ENCODE data around the gene MTARC1. TPM values are rescaled to one million over a fixed set of nuclear protein-coding genes. Genes with fewer than 3 reads are reported as not detected.

MTARC1 gene
- total RNA-seq, 1 donor from 2014 or later = 5.8 TPM

DNA sequence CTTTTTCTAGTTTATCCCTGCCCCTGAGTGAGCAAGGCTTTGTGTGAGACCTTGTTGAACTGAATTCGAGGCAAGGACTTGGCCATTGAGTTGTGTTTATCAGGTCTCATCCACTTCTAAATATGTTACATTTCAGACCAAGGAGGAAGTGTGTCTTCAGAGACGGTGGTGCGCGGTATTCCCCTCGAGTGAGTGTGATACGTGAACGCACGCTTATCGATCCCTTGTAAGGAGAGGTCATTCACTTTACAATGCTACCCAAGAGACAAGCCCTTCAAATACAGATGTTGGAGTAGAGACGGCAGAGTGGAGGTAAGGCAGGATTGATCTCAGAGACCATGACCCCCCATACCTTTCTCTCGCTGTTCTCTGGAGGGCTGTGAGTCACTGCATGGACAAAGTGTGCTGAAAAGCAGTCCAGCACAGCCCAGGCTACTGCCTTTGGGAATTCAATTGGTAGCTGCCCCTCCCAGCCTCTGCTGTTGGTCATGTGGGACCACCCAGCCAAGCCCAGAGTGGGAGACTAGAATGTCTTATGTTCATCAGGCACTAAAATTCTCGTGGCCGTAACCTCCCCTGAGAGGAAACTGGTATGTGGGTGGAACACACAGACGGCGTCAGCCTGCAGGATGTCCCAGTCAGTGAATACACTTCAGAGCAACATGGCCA is 16.3 kb upstream of the MTARC1 start:
- TF ChIP-seq, protein P1, sequence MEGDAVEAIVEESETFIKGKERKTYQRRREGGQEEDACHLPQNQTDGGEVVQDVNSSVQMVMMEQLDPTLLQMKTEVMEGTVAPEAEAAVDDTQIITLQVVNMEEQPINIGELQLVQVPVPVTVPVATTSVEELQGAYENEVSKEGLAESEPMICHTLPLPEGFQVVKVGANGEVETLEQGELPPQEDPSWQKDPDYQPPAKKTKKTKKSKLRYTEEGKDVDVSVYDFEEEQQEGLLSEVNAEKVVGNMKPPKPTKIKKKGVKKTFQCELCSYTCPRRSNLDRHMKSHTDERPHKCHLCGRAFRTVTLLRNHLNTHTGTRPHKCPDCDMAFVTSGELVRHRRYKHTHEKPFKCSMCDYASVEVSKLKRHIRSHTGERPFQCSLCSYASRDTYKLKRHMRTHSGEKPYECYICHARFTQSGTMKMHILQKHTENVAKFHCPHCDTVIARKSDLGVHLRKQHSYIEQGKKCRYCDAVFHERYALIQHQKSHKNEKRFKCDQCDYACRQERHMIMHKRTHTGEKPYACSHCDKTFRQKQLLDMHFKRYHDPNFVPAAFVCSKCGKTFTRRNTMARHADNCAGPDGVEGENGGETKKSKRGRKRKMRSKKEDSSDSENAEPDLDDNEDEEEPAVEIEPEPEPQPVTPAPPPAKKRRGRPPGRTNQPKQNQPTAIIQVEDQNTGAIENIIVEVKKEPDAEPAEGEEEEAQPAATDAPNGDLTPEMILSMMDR (IDR thresholded peaks at IDR 0.05; ENCODE audit: insufficient read depth, low read length, severe bottlenecking) = no peak
- Histone ChIP-seq H3K36me3 (ENCODE audit: control insufficient read depth, insufficient read depth, low read length) (no peaks in the 10 kb centered on the region), H3K4me3 (ENCODE audit: low read depth, low read length) (no peak overlapping the region), H3K27me3 (ENCODE audit: control insufficient read depth, insufficient read depth, low read length) (no peaks in the 10 kb centered on the region)
- DNase-seq (ENCODE audit: low read depth) (no peak), FAIRE-seq (peak; percentile 73)

DNA sequence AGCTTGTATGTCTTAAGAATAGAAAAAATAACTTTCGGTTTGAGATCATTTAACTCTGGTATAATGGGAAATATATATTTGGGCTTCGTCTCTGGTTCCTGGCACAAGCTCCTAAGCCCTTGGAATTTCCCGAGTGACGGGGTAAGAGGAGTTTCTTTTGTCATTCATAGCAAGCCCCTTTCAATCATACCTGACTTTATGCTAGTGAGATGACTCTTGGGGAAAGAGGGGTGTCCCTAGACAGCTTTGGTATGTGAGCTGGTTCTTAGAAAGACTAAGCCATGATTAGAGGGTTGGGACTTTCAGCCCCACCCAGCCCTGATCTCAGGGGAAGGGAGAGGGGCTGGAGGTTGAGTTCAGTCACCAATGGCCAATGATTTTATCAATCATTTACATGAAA is 13.9 kb upstream of the MTARC1 start:
- no peak for FAIRE-seq
- no peak overlapping the region for H3K4me3 ChIP-seq (ENCODE audit: low read depth, low read length)
- no peaks in the 10 kb centered on the region for H3K36me3 ChIP-seq (ENCODE audit: control insufficient read depth, insufficient read depth, low read length)
- H3K27me3 ChIP-seq (ENCODE audit: control insufficient read depth, insufficient read depth, low read length) = no peaks in the 10 kb centered on the region
- no peak for DNase-seq (ENCODE audit: low read depth)
- TF ChIP-seq, protein P1 (IDR thresholded peaks at IDR 0.05; ENCODE audit: insufficient read depth, low read length, severe bottlenecking) = no peak

DNA sequence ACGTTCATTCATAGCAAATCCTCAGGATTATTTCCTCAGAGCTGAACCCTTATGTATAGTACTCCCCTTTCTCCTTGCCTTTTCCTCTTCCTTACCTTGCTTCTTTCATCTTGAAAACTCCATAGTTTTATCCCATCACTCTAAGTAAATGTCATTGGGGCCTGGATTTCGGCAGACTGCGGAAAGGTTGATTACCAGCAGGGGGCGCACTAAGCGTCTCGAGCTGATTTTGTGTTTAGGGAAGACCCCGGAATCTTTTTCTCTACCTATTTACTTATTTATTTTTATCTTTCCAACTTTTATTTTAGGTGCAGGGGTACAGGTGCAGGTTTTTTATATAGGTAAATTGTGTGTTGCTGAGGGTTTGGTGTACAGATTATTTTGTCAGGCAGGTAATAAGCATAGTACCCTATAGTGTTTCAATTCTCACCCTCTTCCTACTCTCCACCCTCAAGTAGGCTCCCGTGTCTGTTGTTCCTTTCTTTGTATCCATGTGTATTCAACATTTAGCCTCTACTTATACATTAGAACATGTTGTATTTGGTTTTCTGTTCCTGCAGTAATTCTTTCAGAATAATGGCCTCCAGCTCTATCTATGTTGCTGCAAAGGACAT is 11.4 kb upstream of the MTARC1 start:
- TF ChIP-seq, protein P1 (IDR thresholded peaks at IDR 0.05; ENCODE audit: insufficient read depth, low read length, severe bottlenecking) = peak; percentile 72
- Histone ChIP-seq H3K36me3 (ENCODE audit: control insufficient read depth, insufficient read depth, low read length) (no peaks in the 10 kb centered on the region), H3K4me3 (ENCODE audit: low read depth, low read length) (no peak overlapping the region), H3K27me3 (ENCODE audit: control insufficient read depth, insufficient read depth, low read length) (no peaks in the 10 kb centered on the region)
- DNase-seq (ENCODE audit: low read depth) (no peak), FAIRE-seq (no peak)

DNA sequence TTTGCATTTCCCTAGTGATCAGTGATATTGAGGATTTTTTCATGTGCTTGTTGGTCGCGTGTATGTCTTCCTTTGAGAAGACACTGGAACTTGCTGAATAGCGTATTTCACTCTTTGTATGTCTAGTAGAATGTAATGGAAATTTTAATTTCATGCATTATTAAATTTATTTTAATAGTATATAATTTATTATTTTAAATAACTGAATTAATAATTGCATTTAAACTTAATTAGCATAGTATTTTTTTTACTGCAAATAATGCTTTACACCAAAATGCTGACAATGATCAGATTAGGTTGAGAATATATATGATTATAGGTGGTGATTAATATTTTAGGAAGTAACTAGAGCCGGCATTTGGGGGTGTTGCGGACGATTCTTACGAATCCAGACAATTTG is 10.5 kb upstream of the MTARC1 start:
- Histone ChIP-seq H3K27me3 (ENCODE audit: control insufficient read depth, insufficient read depth, low read length) (no peaks in the 10 kb centered on the region), H3K4me3 (ENCODE audit: low read depth, low read length) (no peak overlapping the region), H3K36me3 (ENCODE audit: control insufficient read depth, insufficient read depth, low read length) (no peaks in the 10 kb centered on the region)
- FAIRE-seq = no peak
- no peak for DNase-seq (ENCODE audit: low read depth)
- TF ChIP-seq, protein P1 (IDR thresholded peaks at IDR 0.05; ENCODE audit: insufficient read depth, low read length, severe bottlenecking) = no peak

DNA sequence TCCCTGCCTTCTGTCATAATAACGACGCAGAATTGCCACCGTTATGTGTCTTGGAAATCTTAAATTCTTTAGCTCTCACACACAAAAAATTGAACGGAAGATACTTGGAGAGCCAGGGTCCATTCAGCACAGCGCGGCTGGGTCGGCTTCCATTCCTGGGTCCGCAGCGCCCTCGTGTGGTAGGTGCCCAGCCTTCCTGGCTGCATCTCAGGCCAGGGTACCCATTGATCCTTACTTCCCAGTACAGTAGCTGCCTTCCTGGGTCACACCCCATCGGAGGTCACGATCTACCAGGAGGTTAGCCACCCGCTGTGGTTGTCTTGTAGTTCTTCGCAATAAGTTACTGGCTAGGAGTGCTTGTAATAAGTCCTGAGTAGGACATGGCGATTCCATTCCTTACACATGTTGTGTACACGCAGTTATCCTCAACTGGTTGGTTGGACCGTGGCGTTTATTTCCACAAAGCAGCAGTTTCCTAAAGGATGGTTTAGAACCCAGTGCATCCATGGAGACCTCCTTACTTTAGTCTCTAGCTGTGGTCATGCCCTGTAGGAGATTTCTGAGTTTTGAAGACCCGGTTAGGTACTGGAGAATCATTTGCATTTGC is 9.9 kb upstream of the MTARC1 start:
- FAIRE-seq (peak; percentile 23), DNase-seq (ENCODE audit: low read depth) (peak; percentile 41)
- Histone ChIP-seq H3K27me3 (ENCODE audit: control insufficient read depth, insufficient read depth, low read length) (no peaks in the 10 kb centered on the region), H3K4me3 (ENCODE audit: low read depth, low read length) (no peak overlapping the region), H3K36me3 (ENCODE audit: control insufficient read depth, insufficient read depth, low read length) (no peaks in the 10 kb centered on the region)
- TF ChIP-seq, protein P1 (IDR thresholded peaks at IDR 0.05; ENCODE audit: insufficient read depth, low read length, severe bottlenecking) = peak; percentile 98
